Measurements from ENCODE around the gene PI16.
A peak's percentile ranks its signal among the peaks of the same experiment; 100 is the strongest.

PI16 gene

GRCh38 chr6:36999751-37000125 is 45.2 kb downstream of the PI16 start:
- H3K4me3 ChIP-seq (ENCODE audit: low read depth, low read length): no peak overlapping the region
- TF ChIP-seq, protein P1, sequence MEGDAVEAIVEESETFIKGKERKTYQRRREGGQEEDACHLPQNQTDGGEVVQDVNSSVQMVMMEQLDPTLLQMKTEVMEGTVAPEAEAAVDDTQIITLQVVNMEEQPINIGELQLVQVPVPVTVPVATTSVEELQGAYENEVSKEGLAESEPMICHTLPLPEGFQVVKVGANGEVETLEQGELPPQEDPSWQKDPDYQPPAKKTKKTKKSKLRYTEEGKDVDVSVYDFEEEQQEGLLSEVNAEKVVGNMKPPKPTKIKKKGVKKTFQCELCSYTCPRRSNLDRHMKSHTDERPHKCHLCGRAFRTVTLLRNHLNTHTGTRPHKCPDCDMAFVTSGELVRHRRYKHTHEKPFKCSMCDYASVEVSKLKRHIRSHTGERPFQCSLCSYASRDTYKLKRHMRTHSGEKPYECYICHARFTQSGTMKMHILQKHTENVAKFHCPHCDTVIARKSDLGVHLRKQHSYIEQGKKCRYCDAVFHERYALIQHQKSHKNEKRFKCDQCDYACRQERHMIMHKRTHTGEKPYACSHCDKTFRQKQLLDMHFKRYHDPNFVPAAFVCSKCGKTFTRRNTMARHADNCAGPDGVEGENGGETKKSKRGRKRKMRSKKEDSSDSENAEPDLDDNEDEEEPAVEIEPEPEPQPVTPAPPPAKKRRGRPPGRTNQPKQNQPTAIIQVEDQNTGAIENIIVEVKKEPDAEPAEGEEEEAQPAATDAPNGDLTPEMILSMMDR (IDR thresholded peaks at IDR 0.05; ENCODE audit: insufficient read depth, low read depth, low read length, missing control alignments): no peak
- DNase-seq (ENCODE audit: low read depth): no peak

GRCh38 chr6:37004044-37004980 is 49.8 kb downstream of the PI16 start:
- TF ChIP-seq, protein P1 (IDR thresholded peaks at IDR 0.05; ENCODE audit: insufficient read depth, low read depth, low read length, missing control alignments): no peak
- no peak overlapping the region for H3K4me3 ChIP-seq (ENCODE audit: low read depth, low read length)
- peak; percentile 64 for DNase-seq (ENCODE audit: low read depth)

DNA sequence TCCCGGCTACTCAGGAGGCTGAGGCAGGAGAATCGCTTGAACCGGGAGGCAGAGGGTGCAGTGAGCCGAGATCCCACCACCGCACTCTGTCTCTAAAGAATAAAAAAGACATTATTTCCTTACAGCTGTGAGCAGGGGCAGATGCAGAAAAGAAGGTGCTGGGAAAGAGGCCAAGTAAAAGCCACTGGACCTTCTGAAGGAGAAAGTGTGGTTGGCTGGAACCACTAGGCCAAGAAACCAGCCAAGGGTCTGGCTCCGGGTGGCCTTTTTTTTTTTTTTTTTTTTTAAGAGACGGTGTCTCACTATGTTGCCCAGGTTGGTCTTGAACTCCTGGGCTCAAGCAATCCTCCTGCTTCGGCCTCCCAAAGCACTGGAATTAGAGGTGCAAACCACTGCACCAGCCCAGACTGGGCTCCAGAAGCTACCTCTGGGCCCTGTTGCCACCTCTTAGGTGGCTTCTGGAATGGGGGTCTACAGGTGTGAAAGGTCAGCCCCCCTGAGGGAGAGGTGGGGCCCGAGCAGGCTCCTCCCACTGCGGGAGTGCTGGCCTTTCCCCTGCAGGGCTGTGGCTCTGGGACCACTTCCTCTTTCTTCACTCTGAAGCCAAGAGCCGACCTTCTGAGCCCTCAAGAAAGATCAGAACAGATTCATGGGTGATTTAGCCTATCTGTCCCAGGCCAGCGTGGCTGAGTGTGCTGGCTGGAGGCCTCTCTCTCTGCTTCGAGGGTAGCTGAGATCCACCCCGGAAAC is 50.7 kb downstream of the PI16 start, which contains the start of gene FGD2:
Gene FGD2 (plus strand): TSS at position 595 of the 750 bp plus-strand sequence. CDS start 163 bp downstream, outside the sequence.
- TF ChIP-seq, protein P1 (IDR thresholded peaks at IDR 0.05; ENCODE audit: insufficient read depth, low read depth, low read length, missing control alignments): no peak
- DNase-seq (ENCODE audit: low read depth): peak; percentile 89
- peak within 1 kb of the TSS; percentile 78 for H3K4me3 ChIP-seq (ENCODE audit: low read depth, low read length)

- TF ChIP-seq, protein P1 (IDR thresholded peaks at IDR 0.05; ENCODE audit: insufficient read depth, low read depth, low read length, missing control alignments): no peak
- peak; percentile 47 for DNase-seq (ENCODE audit: low read depth)
- H3K4me3 ChIP-seq (ENCODE audit: low read depth, low read length): peak overlapping the region; percentile 78
Observed at GRCh38 chr6:37005827-37006567, 51.5 kb downstream of the PI16 start.

DNA sequence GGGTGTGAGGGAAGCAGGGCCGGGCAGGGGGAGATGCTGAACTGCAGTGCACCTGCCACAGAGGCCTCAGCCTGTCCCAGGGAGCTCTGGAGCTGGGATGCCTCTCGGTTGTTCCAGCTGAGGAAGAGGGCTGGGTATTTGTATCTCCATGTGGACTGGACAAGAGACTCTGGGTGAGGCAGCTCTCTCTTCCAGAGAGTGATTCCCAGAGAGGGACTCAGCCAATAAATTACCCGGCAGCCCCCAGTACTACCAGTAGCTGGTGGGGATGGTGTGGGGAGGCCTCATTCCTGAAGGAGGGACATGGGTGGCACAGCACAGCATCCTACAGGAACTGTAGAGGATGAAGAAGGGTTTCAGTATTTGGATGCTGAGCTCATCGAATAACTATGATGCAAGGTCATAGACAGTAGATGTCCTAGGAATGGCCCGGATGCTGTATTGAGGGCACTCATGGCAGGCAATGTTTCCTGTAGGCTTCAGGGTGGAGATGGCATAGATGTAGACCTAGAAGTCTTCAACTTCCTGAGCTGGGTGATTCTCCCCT is 52.3 kb downstream of the PI16 start:
- H3K4me3 ChIP-seq (ENCODE audit: low read depth, low read length): peak overlapping the region; percentile 78
- TF ChIP-seq, protein P1 (IDR thresholded peaks at IDR 0.05; ENCODE audit: insufficient read depth, low read depth, low read length, missing control alignments): no peak
- no peak for DNase-seq (ENCODE audit: low read depth)

DNA sequence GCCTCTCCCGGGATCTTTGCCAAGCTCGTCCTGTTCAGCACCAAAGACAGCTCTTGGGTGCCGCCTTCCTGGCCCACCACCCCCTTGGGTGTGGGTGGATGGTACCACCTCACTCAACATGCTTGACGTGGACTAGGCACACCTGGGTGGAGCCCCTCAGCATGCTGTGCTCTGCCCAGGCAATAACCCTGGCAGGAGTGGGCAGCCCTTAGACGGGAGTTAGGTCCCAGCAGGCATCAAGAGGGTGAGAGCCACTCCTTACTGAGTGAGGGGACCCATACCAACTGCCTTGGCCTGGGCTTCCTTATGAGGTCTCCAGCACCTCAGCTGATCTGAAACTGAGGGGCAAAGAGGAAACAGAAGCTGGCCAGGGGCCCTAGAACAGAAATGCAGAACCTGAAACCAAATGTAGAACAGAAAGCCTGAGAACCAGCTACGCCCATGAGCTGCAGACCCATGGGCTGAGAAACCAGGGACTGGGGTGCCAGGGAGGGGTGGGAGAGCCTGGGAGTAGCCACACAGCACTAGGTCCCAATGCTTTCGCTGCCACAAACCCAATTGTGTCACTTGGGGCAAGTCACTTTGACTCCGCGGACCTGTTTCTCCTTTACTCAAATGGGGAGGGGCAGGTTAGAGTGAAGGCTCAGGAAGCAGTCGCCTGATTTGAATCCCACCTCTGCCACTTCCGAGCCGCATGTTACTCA is 53.0 kb downstream of the PI16 start:
- DNase-seq (ENCODE audit: low read depth): peak; percentile 78
- H3K4me3 ChIP-seq (ENCODE audit: low read depth, low read length): peak overlapping the region; percentile 78
- TF ChIP-seq, protein P1 (IDR thresholded peaks at IDR 0.05; ENCODE audit: insufficient read depth, low read depth, low read length, missing control alignments): no peak

Measured in GM12865 (cell line).